GM12891 (cell line): ENCODE data around the gene CAP1.

Experiments used
- POLR2A ChIP-seq: IDR thresholded peaks from 2 replicates; pipeline ENCODE4 v1.6.1; 2011; ENCODE audit warnings: low read depth, low read length, control low read depth
- POLR2AphosphoS5 ChIP-seq: IDR thresholded peaks from 2 replicates; pipeline ENCODE4 v1.6.1; 2011; ENCODE audit warnings: low read depth, low read length, control low read depth
- TAF1 ChIP-seq: IDR thresholded peaks from 2 replicates; pipeline ENCODE4 v1.6.1; 2011; ENCODE audit warnings: low read depth, low read length, control low read depth

DNA sequence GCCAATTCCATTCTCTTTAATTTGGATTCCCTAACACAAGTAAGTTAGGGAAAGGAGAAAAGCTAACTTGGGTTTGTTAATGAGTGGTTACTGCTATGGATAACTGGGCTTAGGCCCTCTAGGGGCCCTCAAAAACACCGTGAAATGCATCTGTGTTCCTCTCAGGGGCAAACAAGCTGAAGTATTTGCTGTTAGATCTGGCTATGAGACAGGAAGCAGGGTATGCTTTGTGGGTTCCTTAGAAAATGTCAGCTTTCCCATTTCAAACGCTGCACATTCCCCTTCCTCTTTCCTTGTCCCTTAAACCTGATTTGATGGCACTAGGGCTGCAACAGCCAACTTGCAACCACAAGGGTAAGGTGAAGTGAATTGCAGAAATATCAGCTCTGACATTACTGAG lies 5.7 kb upstream of the CAP1 start:
- no peak for TF ChIP-seq POLR2A
- no peak for TF ChIP-seq POLR2AphosphoS5
- no peak for TF ChIP-seq TAF1
